ENCODE data around the gene GXYLT1. TPM values are rescaled to one million over a fixed set of nuclear protein-coding genes. Genes with fewer than 3 reads are reported as not detected.
A peak's percentile ranks its signal among the peaks of the same experiment; 100 is the strongest.

The GXYLT1 gene
- total and polyA plus RNA-seq, 9 of the 15 experiments (the other 6 are each of a cell fraction or from before 2014, with no cell fraction given) = 1.4 to 9.3 (median 5.5) TPM

DNA sequence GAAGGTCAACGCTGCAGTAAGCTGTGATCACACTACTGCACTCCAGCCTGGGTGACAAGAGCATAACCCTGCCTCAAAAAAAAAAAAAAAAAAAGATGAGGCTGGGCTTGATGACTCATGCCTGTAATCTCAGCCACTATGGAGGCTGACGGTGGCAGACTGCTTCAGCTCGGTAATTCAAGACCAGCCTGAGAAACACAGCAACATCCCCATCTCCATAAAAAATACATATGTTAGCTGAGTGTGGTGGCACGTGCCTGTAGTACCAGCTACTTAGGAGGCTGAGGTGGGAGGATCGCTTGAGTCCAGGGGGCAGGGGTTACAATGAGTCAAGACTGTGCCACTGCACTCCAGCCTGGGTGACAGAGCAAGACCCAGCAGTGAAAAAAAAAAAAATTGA, 50.4 kb downstream of the GXYLT1 start (continued):
- peak; percentile 97 for TF ChIP-seq JUND (IDR thresholded peaks at IDR 0.05; ENCODE audit: borderline replicate concordance, low read depth, low read length)
- peak; percentile 96 for TF ChIP-seq JUND (tag; IDR thresholded peaks at IDR 0.05; ENCODE audit: borderline replicate concordance, low read depth, low read length)
- no peak for TF ChIP-seq ZNF644 (tag; IDR thresholded peaks at IDR 0.05; ENCODE audit: low read depth)
- peak in 1 of 2 experiments; percentile 81; a peak in 2 of 4 replicates for TF ChIP-seq RCOR1 (IDR thresholded peaks at IDR 0.05; ENCODE audit: borderline replicate concordance in 1 of 2, low read depth in 2 of 2, low read length in 2 of 2)
- peak; percentile 78 for TF ChIP-seq DPF2 (IDR thresholded peaks at IDR 0.05)
- peak; percentile 86; the same call in 1 of the 2 replicates for TF ChIP-seq PHF21A (IDR thresholded peaks at IDR 0.05; ENCODE audit: borderline replicate concordance, low read depth)
- peak; percentile 21; the same call in 1 of the 2 replicates for TF ChIP-seq C11orf30 (IDR thresholded peaks at IDR 0.05; ENCODE audit: low read depth)

DNA sequence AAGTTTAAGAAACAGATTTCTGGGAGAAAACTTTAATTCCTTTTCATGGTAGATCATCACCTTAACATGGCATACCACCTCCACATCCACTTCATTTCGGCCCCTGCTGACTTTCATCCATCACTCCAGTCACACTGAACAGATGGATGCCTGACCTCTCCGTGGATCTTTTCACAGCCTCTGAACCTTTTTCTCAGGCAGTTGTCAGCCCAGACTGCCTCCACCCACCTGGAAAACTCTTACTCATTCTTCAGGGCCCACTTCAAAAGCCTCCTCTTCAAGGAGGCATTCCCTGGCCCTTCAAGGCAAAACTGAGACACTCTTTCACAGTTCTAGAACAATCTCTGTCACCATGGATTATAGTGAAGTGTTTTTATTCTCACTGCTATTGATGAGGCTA, 52.9 kb downstream of the GXYLT1 start:
- no peaks in the 10 kb centered on the region for H3K9me3 ChIP-seq (replicated peaks; ENCODE audit: control insufficient read depth, insufficient read depth, low read depth, low read length)
- H3K27ac ChIP-seq (ENCODE audit: extremely low read depth, low read depth, low read length) = no peak overlapping the region
- H3K79me2 ChIP-seq (ENCODE audit: control insufficient read depth, insufficient read depth, low read length) = no peaks in the 10 kb centered on the region
- DNase-seq (ENCODE audit: extremely low read depth in 1 of 4, low spot score in 3 of 4) (no peak), FAIRE-seq (no peak), ATAC-seq (no peak)
- BruUV-seq (replicated peaks) = no TSS peak
- CTCF ChIA-PET (ENCODE audit: low intra/inter-chr PET ratio) = no interaction called here
- no peak overlapping the region for H3K4me3 ChIP-seq
- H3K4me1 ChIP-seq (replicated peaks in 1 of 2; ENCODE audit: control insufficient read depth in 2 of 2, insufficient read depth in 2 of 2, low read length in 2 of 2) = peaks cover 3 to 7% of the 10 kb centered on the region in 2 experiments; a peak in 1 of 5 replicates
- 43% methylated on average over 2 of the region's 2 CpGs for WGBS (ENCODE audit: insufficient coverage, low coverage, missing lambda C conversion rate)
- H3K27me3 ChIP-seq (ENCODE audit: control insufficient read depth in 2 of 2, insufficient read depth in 2 of 2, low read length in 2 of 2) = no peaks in the 10 kb centered on the region
- in situ Hi-C loops (cut with MboI) (no loop called here), intact Hi-C loops (cut with micrococcal nuclease) (loop anchor here (10.0 kb wide), 1 partner anchor 1773 kb away; no protein-coding TSS in a partner anchor)
- no peaks in the 10 kb centered on the region for H3K9me1 ChIP-seq (ENCODE audit: control insufficient read depth, insufficient read depth, low read length)
- no peaks in the 10 kb centered on the region for H4K20me1 ChIP-seq (replicated peaks; ENCODE audit: control insufficient read depth, insufficient read depth, low read length)
- no peak overlapping the region for H3K9ac ChIP-seq (ENCODE audit: insufficient read depth in 1 of 2, low read depth in 2 of 2, low read length in 2 of 2)
- H3K36me3 ChIP-seq (ENCODE audit: control insufficient read depth, insufficient read depth, low read length) = no peaks in the 10 kb centered on the region
- H2AFZ ChIP-seq (ENCODE audit: low read depth, low read length) = no peak overlapping the region
- POLR2A ChIA-PET = no interaction called here
- no peak overlapping the region for H3K4me2 ChIP-seq (ENCODE audit: insufficient read depth, low read length)
- no peak for TF ChIP-seq PTBP1 (IDR thresholded peaks at IDR 0.05; ENCODE audit: low read depth, low read length)
- no peak for TF ChIP-seq DNMT1 (IDR thresholded peaks at IDR 0.05)
- TF ChIP-seq ESRRA (IDR thresholded peaks at IDR 0.05; ENCODE audit: borderline replicate concordance, low read depth) = no peak
- TF ChIP-seq ZNF79 (CRISPR knock-in tag; IDR thresholded peaks at IDR 0.05; ENCODE audit: low read depth) = no peak
- TF ChIP-seq ZNF165 (CRISPR knock-in tag; IDR thresholded peaks at IDR 0.05; ENCODE audit: borderline replicate concordance) = no peak
- TF ChIP-seq BRCA1 (IDR thresholded peaks at IDR 0.05) = no peak
- no peak for TF ChIP-seq BRCA1 (CRISPR knock-in tag; IDR thresholded peaks at IDR 0.05)
- TF ChIP-seq ZNF239 (CRISPR knock-in tag; IDR thresholded peaks at IDR 0.05) = no peak
- TF ChIP-seq PCBP1 (IDR thresholded peaks at IDR 0.05; ENCODE audit: low read depth, low read length, poor library complexity, severe bottlenecking) = no peak
- no peak for TF ChIP-seq BRF1 (IDR thresholded peaks at IDR 0.05; ENCODE audit: borderline replicate concordance, extremely low read depth, insufficient read length)
- TF ChIP-seq SIN3A (IDR thresholded peaks at IDR 0.05; ENCODE audit: borderline replicate concordance in 2 of 2, control insufficient read depth in 1 of 2, low read depth in 2 of 2, low read length in 2 of 2) = no peak
- no peak for TF ChIP-seq ZKSCAN1 (IDR thresholded peaks at IDR 0.05; ENCODE audit: low read depth, low read length)
- TF ChIP-seq, protein P1, sequence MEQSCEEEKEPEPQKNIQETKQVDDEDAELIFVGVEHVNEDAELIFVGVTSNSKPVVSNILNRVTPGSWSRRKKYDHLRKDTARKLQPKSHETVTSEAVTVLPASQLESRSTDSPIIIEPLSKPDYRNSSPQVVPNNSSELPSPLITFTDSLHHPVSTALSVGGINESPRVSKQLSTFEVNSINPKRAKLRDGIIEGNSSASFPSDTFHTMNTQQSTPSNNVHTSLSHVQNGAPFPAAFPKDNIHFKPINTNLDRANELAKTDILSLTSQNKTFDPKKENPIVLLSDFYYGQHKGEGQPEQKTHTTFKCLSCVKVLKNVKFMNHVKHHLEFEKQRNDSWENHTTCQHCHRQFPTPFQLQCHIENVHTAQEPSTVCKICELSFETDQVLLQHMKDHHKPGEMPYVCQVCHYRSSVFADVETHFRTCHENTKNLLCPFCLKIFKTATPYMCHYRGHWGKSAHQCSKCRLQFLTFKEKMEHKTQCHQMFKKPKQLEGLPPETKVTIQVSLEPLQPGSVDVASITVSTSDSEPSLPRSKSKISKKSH (CRISPR knock-in tag; IDR thresholded peaks at IDR 0.05) = no peak
- TF ChIP-seq, protein P2, sequence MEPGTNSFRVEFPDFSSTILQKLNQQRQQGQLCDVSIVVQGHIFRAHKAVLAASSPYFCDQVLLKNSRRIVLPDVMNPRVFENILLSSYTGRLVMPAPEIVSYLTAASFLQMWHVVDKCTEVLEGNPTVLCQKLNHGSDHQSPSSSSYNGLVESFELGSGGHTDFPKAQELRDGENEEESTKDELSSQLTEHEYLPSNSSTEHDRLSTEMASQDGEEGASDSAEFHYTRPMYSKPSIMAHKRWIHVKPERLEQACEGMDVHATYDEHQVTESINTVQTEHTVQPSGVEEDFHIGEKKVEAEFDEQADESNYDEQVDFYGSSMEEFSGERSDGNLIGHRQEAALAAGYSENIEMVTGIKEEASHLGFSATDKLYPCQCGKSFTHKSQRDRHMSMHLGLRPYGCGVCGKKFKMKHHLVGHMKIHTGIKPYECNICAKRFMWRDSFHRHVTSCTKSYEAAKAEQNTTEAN (CRISPR knock-in tag; IDR thresholded peaks at IDR 0.05) = no peak
